Trophoblast cell (in vitro differentiated cells and primary cell): ENCODE results near the gene OPN1MW2.
"Not testable (repeated sequence)": the region's sequence is repeated elsewhere in the genome, so short reads cannot be mapped to it uniquely, and the experiment has no call there.

Experiments used
- DNase-seq, 2 donors: peaks; one replicate each; pipeline ENCODE4 v3.0.0-alpha.2; 2016
- H2AFZ ChIP-seq: 2 replicates; pipeline ENCODE4 v1.6.1; 2013; ENCODE audit warnings: low read length, moderate library complexity, mild to moderate bottlenecking; ENCODE audit not compliant: insufficient read depth, poor library complexity
- H2AK5ac ChIP-seq: 2 replicates; pipeline ENCODE4 v1.6.1; 2013; ENCODE audit warnings: mild to moderate bottlenecking, low read length
- H2BK120ac ChIP-seq: 2 replicates; pipeline ENCODE4 v1.6.1; 2013; ENCODE audit warnings: low read length, mild to moderate bottlenecking, moderate library complexity; ENCODE audit not compliant: insufficient read depth, poor library complexity
- H2BK12ac ChIP-seq: 2 replicates; pipeline ENCODE4 v1.6.1; 2013; ENCODE audit warnings: mild to moderate bottlenecking, low read length, moderate library complexity
- H2BK5ac ChIP-seq: 2 replicates; pipeline ENCODE4 v1.6.1; 2013; ENCODE audit warnings: low read length, low read depth, moderate library complexity, mild to moderate bottlenecking; ENCODE audit not compliant: poor library complexity
- H3K14ac ChIP-seq: 2 replicates; pipeline ENCODE4 v1.6.1; 2013; ENCODE audit warnings: mild to moderate bottlenecking, low read length
- H3K18ac ChIP-seq: 2 replicates; pipeline ENCODE4 v1.6.1; 2013; ENCODE audit warnings: mild to moderate bottlenecking, low read length
- H3K23ac ChIP-seq: 2 replicates; pipeline ENCODE4 v1.6.1; 2013; ENCODE audit warnings: low read length
- H3K27ac ChIP-seq: 2 replicates; pipeline ENCODE4 v1.5.1; 2013; ENCODE audit warnings: low read depth, mild to moderate bottlenecking, inconsistent platforms, low read length, moderate library complexity
- H3K27me3 ChIP-seq: 2 replicates; pipeline ENCODE4 v1.6.1; 2013; ENCODE audit warnings: inconsistent platforms, mild to moderate bottlenecking, low read length, moderate library complexity; ENCODE audit not compliant: insufficient read depth
- H3K36me3 ChIP-seq, 2 experiments: 1 replicate in 1 of 2; 2 replicates in 1 of 2; pipeline ENCODE4 v1.6.1; 2013; ENCODE audit warnings: low read length in 2 of 2, mild to moderate bottlenecking in 2 of 2, moderate library complexity in 1 of 2; ENCODE audit not compliant: insufficient read depth in 2 of 2, control insufficient read depth in 1 of 2
- H3K4ac ChIP-seq: 2 replicates; pipeline ENCODE4 v1.6.1; 2013; ENCODE audit warnings: low read depth, mild to moderate bottlenecking, low read length, moderate library complexity
- H3K4me1 ChIP-seq, 2 experiments: 1 replicate in 1 of 2; 2 replicates in 1 of 2; pipeline ENCODE4 v1.6.1; 2013; ENCODE audit warnings: low read length in 2 of 2, mild to moderate bottlenecking in 2 of 2, moderate library complexity in 1 of 2; ENCODE audit not compliant: insufficient read depth in 2 of 2, control insufficient read depth in 1 of 2
- H3K4me2 ChIP-seq: 2 replicates; pipeline ENCODE4 v1.6.1; 2013; ENCODE audit warnings: inconsistent platforms, mild to moderate bottlenecking, low read length, moderate library complexity
- H3K4me3 ChIP-seq: 2 replicates; pipeline ENCODE4 v1.5.1; 2013; ENCODE audit warnings: mild to moderate bottlenecking, low read depth, low read length, inconsistent platforms
- H3K79me1 ChIP-seq: one replicate; pipeline ENCODE4 v1.6.1; 2013; ENCODE audit warnings: low read length
- H3K79me2 ChIP-seq: 2 replicates; pipeline ENCODE4 v1.6.1; 2013; ENCODE audit warnings: low read length, mild to moderate bottlenecking; ENCODE audit not compliant: control insufficient read depth, insufficient read depth, poor library complexity
- H3K9ac ChIP-seq: 2 replicates; pipeline ENCODE4 v1.6.1; 2013; ENCODE audit warnings: mild to moderate bottlenecking, low read length
- H3K9me3 ChIP-seq: 2 replicates; pipeline ENCODE4 v1.6.1; 2013; ENCODE audit warnings: low read depth, mild to moderate bottlenecking, control low read depth, inconsistent platforms, low read length; ENCODE audit not compliant: insufficient read depth
- H4K12ac ChIP-seq: 2 replicates; pipeline ENCODE4 v1.6.1; 2013; ENCODE audit warnings: low read depth, mild to moderate bottlenecking, low read length, moderate library complexity
- H4K8ac ChIP-seq: 2 replicates; pipeline ENCODE4 v1.6.1; 2013; ENCODE audit warnings: low read depth, mild to moderate bottlenecking, low read length, moderate library complexity
- H4K91ac ChIP-seq: one replicate; pipeline ENCODE4 v1.6.1; 2013; ENCODE audit warnings: low read depth, mild to moderate bottlenecking, low read length, moderate library complexity
- WGBS: extraction: QIAGEN DNeasy Blood & Tissue Kit; methylation state at CpG from one replicate; pipeline ENCODE4 v1.1.7; 2013; ENCODE audit warnings: missing lambda C conversion rate; ENCODE audit not compliant: insufficient read length, insufficient coverage; ENCODE audit errors: extremely low coverage; 5-methylcytosine and 5-hydroxymethylcytosine counted together

OPN1MW2 gene

DNA sequence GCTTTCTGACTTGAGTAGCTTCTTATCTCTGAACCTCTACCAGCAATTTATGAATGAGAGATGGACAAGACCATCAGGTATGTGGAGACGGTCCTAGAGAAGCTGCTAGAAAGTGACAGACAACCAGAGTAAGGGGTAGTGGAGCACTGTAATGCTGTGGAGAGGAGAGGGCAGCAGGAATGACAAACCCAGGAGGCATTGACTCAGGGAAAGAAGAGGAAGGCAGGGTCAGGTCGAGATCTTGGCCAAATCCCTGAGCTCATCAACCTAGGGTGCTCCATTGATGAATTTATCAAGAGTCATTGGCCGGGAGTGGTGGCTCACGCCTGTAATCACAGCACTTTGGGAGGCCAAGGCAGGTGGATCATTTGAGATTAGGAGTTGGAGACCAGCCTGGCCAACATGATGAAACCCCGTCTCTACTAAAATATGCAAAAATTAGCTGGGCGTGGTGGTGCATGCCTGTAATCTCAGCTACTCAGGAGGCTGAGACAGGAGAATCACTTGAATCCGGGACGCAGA, 20.5 kb downstream of the OPN1MW2 start:
- H3K4ac ChIP-seq, H3K79me2 ChIP-seq, H3K27me3 ChIP-seq, H4K91ac ChIP-seq, H2BK12ac ChIP-seq, H2AK5ac ChIP-seq, H2AFZ ChIP-seq, H3K9ac ChIP-seq, H4K8ac ChIP-seq, H3K4me1 ChIP-seq, H3K14ac ChIP-seq, H3K79me1 ChIP-seq, H3K4me3 ChIP-seq, H3K36me3 ChIP-seq, H2BK120ac ChIP-seq, H3K23ac ChIP-seq, DNase-seq, H3K4me2 ChIP-seq, H2BK5ac ChIP-seq, H3K27ac ChIP-seq, H3K9me3 ChIP-seq, H4K12ac ChIP-seq, H3K18ac ChIP-seq: not testable (repeated sequence)
- no CpG with 5 or more reads among the region's 8 CpGs for WGBS

DNA sequence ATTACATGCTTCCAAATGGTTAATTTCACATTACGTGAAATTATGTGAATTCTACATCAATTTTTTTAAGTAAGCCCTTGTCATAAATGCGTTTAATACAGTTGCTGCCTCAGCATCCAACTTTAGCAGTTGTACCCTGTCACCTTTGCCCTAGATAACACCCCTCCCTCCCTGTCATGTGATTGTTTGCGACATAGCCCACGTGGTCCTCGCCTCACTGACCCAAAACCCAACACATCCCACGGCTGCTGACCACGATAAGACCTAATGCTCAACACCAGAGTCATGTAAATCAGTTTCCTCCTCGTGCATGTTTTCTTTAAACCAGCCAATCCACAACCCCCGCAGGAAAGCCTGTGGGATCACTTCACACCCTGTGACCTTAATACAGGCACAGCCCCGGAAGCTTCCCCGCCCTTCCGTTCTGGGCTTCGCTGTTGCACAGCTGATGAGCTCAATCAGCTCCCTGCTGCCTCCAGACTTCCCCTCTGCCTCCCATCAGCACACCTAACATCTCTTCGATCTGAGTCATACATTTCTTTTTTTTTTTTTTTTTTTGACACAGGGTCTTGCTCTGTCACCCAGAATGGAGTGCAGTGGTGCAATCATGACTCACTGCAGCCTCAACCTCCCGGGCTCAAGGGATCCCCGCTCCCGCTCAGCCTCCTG, 28.0 kb downstream of the OPN1MW2 start:
- H4K12ac ChIP-seq, H3K23ac ChIP-seq, H3K4me1 ChIP-seq, H2BK12ac ChIP-seq, H3K27ac ChIP-seq, H4K8ac ChIP-seq, H3K18ac ChIP-seq, H3K4me2 ChIP-seq, H3K9ac ChIP-seq, H3K9me3 ChIP-seq, H3K14ac ChIP-seq, H3K79me2 ChIP-seq, H2BK5ac ChIP-seq, H3K79me1 ChIP-seq, H4K91ac ChIP-seq, H3K27me3 ChIP-seq, H2AFZ ChIP-seq, H3K36me3 ChIP-seq, H2AK5ac ChIP-seq, H2BK120ac ChIP-seq, H3K4ac ChIP-seq, DNase-seq, H3K4me3 ChIP-seq: not testable (repeated sequence)
- WGBS, result no CpG with 5 or more reads among the region's 17 CpGs

DNA sequence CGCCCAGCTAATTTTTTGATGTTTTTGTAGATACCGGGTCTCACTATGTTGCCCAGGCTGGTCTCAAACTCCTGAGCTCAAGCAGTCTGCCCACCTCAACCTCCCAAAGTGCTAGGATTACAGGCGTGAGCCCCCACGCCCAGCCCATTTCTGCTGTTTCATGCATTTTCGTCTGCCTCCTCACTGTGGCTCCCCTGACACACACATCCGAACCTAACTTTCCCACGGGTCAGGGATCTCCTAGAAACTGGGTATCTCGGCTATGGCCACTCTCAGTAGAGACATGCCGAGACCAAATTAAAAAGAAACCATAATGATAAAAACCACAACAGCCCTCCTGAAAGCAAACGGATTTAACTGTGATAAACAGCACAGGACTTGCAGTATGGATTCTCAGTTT, 28.5 kb downstream of the OPN1MW2 start:
- WGBS, result no CpG with 5 or more reads among the region's 10 CpGs

DNA sequence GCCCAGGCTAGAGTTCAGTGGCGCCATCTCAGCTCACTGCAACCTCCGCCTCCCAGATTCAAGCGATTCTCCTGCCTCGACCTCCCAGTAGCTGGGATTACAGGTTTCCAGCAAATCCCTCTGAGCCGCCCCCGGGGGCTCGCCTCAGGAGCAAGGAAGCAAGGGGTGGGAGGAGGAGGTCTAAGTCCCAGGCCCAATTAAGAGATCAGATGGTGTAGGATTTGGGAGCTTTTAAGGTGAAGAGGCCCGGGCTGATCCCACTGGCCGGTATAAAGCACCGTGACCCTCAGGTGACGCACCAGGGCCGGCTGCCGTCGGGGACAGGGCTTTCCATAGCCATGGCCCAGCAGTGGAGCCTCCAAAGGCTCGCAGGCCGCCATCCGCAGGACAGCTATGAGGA, 37.7 kb downstream of the OPN1MW2 start, which contains the start of gene OPN1MW3:
OPN1MW3 (plus strand) TSS at position 301 of the 400 bp plus-strand sequence; CDS start at position 339, 38 bp downstream.
- H2BK120ac ChIP-seq, H3K27ac ChIP-seq: not testable (repeated sequence)
- no CpG with 5 or more reads among the region's 17 CpGs for WGBS

More for the DNA sequence above, 28.5 kb downstream of the OPN1MW2 start:
- not testable (repeated sequence) for H2BK5ac ChIP-seq, DNase-seq, H3K27ac ChIP-seq, H3K4ac ChIP-seq, H3K36me3 ChIP-seq, H4K91ac ChIP-seq, H2BK120ac ChIP-seq, H2AFZ ChIP-seq, H3K9me3 ChIP-seq, H3K14ac ChIP-seq, H3K79me2 ChIP-seq, H2BK12ac ChIP-seq, H3K4me2 ChIP-seq, H4K12ac ChIP-seq, H3K4me3 ChIP-seq, H3K23ac ChIP-seq, H2AK5ac ChIP-seq, H3K79me1 ChIP-seq, H3K9ac ChIP-seq, H4K8ac ChIP-seq, H3K4me1 ChIP-seq, H3K18ac ChIP-seq, H3K27me3 ChIP-seq

More for the DNA sequence above, 37.7 kb downstream of the OPN1MW2 start, which contains the start of gene OPN1MW3:
- not testable (repeated sequence) for H3K4me1 ChIP-seq, H3K14ac ChIP-seq, H3K23ac ChIP-seq, H4K8ac ChIP-seq, H3K36me3 ChIP-seq, H3K9me3 ChIP-seq, H2AFZ ChIP-seq, H2BK12ac ChIP-seq, H3K4me3 ChIP-seq, H2AK5ac ChIP-seq, H4K12ac ChIP-seq, H3K4ac ChIP-seq, H2BK5ac ChIP-seq, H3K18ac ChIP-seq, H3K79me2 ChIP-seq, H3K4me2 ChIP-seq, H3K27me3 ChIP-seq, DNase-seq, H3K9ac ChIP-seq, H4K91ac ChIP-seq, H3K79me1 ChIP-seq
